Daoy (cell line): ENCODE measurements around the gene WDR33. TPM values are rescaled to one million over a fixed set of nuclear protein-coding genes. Genes with fewer than 3 reads are reported as not detected.
A peak's percentile ranks its signal among the peaks of the same experiment; 100 is the strongest.
"Not testable (repeated sequence)": the region's sequence is repeated elsewhere in the genome, so short reads cannot be mapped to it uniquely, and the experiment has no call there.

Experiments
- DNase-seq: peaks from one replicate; pipeline ENCODE4 v3.0.0-alpha.2; 2015; ENCODE audit warnings: low read depth
- total RNA-seq: library from RNA; depleted of rRNA; stranded (reverse); fragments of >200 nt; shearing (Covaris generic); gene quantifications from 2 replicates; pipeline ENCODE4 v1.2.3, GENCODE V29; 2014

The WDR33 gene
- total RNA-seq, 1 experiment from 2014 or later = 21.9 TPM

- DNase-seq = peak; percentile 21
These were observed 784 bp downstream of the WDR33 start for GRCh38 chr2:127810156-127810618.

- DNase-seq = peak; percentile 30
These were observed 3.2 kb downstream of the WDR33 start for GRCh38 chr2:127807678-127808353.

DNA sequence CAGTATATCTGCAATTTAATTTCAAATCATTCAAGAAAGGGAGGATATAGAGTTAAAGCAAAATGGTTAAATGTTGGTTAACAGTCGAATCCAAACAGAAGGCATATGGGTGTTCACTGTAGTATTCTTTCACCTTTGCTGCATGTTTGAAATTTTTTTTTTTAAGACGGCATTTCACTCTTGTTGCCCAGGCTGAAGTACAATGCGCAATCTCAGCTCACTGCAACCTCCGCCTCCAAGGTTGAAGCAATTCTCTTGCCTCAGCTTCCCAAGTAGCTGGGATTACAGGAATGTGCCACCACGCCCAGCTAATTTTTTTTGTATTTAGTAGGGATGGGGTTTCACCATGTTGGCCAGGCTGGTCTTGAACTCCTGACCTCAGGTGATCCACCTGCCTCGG, 4.1 kb downstream of the WDR33 start:
- DNase-seq = not testable (repeated sequence)

DNA sequence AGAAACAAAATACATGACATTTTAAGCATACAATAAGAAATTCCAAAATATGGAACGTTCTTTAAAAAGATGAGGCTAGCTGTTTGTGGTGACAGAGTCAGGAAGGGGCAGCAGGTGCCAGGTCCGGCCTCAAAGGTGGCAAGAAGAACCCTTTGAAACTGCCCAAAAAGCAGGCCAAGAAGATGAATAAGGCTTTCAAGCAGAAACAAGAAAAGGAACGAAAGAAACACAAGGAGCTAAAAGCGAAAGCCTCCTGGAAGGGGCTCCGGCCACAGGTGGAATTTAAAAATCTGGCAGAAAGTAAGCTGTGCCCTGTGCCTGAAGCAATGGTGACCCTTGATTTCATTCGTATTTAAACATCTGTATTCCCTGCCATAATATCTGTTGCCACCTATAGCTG, 5.5 kb downstream of the WDR33 start:
- DNase-seq = no peak

GRCh38 chr2:127799926-127800325, 11.0 kb downstream of the WDR33 start:
- DNase-seq = no peak

DNA sequence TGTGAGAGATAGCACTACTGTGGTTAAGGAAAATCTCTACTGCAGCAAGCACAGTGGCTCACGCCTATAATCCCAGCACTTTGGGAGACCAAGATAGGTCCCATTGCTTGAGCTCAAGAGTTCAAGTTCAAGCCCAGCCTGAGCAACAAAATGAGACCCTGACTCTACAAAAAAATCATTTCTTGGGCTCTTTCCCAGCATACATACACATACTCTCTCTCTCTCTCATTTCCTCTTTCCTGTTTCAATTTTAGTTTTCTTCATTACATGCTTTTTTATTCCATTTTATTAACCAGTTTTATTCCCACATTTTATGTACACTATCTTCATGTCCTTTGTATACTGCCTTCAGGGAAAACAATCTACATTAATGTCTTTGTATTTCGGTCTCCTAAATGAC, 14.6 kb downstream of the WDR33 start:
- DNase-seq = no peak

DNA sequence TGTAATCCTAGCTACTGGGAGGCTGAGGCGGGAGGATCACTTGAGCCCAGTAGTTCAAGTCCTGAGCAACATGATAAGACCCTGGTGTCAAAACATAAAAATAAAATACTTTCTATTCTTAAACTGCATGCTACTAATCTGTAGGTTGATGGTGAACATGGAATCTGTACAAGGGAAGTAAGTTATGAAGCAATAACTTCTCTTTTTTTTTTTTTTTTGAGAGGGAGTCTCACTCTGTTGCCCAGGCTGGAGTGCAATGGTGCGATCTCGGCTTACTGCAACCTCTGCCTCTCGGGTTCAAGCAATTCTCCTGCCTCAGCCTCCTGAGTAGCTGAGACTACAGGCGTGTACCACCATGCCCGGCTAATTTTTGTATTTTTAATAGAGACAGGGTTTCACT, 16.1 kb downstream of the WDR33 start:
- DNase-seq = not testable (repeated sequence)

DNA sequence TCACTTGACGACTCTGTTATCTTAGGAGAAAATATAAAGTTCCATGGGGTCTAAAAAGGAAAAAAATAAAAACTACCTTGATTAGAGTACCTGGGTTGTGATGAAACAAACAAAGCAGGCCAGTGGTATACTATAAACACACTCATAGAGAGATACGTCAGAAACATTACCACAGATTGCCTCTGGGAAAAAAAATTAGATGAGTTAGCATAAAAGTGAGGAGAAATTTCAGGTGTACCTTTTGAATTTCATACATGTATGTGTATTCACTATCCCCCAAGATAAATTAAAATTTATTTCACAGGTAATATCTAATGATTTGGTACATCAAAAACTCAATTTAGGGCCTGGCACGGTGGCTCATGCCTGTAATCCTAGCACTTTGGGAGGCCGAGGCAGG, 18.2 kb downstream of the WDR33 start:
- DNase-seq = no peak

DNA sequence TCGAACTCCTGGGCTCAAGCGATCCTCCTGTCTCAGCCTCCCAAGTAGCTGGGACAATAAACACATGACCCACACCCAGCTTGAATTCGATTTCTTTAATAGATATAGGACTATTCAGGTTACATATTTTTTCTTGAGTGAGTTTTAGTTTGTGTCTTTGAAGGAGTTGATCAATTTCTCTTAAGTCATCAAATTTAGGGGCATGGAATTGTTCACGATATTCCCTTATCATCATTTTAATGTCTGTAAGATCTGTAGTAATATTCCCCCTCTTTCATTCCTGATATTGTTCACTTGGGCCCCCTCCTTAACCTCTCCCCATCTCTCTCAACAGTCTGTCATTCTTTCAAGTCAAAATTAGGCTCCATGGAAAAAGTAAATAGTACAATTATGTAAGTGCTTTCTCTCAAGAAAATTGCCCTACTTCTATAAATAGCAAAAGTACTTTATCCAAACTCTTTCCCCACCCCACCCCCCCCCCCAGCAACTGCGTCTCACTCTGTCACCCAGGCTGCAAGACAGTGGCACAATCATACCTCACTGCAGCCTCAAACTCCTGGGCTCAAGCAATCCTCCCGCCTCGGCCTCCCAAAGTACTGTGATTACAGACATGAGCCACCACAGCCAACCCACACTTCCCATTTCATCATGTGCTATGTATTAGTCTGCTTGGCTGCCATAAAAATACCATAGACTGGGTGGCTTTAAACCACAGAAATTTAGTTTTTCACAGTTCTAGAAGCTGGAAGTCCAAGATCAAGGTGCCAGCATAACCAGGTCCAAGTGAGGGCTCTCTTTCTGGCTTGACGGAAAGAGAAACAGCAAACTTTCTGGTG, 20.1 kb downstream of the WDR33 start:
- no peak for DNase-seq

GRCh38 chr2:127786048-127786809, 24.7 kb downstream of the WDR33 start:
- DNase-seq = no peak

GRCh38 chr2:127784965-127785518, 25.9 kb downstream of the WDR33 start:
- DNase-seq = no peak

DNA sequence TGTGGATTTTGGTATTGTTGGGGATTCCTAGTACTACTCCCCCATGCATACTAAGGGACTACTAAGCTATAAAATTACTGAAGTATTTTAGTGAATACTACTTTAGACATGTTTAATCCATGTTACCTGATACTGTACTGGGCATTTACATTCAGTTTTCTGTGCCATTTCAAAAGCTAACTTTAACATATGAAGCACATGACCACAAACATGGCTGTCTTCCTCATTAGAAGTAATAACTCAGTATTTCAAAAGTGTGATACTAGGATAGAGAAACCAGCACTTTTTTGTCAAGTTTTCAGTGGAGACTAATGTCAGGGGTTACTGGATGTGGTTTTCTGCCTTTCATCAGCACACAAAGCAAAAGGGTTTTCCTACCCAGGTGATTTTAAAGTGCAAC, 27.9 kb downstream of the WDR33 start:
- no peak for DNase-seq

DNA sequence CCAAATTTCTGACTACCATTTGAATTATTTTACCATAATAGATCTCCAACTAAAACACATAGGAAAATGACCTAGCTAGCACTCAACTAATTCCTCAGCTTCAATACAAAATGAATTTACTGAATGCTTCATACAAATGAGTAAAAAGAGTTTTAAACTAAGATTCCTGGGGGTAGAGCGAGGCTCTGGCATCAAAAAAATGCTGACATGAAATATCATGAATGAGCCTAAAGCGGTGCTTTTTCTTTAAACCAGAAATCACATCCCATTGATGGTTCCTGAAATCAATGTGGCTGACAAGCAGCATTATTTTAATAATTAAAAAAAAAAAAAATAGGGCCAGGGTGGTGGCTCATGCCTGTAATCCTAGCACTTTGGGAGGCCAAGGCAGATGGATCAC, 32.1 kb downstream of the WDR33 start:
- DNase-seq = no peak

DNA sequence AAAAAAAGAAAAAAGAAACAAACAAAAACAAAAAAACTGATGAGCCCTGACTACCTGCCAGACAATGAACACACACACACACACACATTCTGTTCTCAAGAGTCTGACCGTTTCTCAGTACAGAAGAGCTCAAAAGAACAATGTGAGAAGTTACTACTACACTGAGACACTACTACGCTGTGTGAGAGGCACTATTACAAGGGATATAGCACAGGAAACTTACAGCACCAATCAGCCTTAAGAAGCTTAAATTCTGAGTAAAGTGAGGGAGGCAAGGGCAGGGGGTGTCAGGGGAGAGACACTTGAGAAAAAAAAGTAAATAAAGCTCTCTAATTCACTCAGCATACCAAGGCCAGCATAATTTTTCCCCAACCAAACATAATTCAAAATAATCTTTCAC, 32.5 kb downstream of the WDR33 start:
- DNase-seq = no peak

- no peak for DNase-seq
These were observed 34.7 kb downstream of the WDR33 start for GRCh38 chr2:127776122-127776780.

DNA sequence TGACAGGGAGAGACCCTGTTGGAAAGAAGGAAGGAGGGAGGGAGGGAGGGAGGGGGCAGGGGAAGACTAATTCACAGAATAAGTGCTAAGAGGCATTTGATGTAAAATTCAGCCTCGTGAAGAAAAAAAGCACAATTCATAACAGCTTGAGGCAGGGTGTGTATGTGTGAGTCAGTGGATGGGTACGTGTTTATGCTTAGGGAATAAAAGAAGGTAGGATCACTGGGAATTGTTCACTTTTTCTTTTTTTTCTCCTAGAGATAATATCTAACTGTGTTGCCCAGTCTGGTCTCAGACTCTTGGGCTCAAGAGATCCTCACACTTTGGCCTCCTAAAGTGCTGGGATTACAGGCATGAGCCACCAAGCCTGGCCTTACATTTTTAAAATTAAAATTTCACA, 39.2 kb downstream of the WDR33 start:
- DNase-seq = peak; percentile 36

DNA sequence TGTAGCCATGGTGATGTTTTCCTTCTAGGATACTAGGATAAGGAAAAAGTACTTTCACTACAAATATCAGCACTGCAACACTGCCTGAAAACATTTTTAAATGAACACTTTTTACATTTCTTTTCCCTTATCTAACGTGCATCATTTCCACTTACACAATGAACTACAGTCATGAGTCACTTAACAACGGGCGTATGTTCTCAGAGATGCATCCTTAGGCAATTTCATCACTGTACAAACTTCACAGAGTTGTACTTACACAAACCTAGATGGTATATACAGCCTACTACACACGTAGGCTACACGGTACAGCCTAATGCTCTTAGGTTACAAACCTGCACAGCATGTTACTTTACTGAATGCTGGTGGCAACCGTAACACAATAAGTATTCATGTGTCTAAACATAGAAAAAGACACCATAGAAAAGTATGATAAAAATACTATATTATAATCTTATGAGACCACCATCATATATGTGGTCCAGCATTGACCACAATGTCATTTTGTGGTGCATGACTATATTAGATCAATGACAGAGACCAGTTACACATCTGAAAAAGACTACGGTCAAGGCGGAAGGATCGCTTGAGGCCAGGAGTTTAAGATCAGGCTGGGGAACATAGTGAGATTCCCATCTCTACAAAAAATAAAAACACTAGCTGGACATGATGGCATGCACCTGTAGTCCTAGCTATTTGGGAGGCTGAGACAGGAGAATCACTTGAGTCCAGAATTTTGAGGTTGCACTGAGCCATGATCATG, 39.8 kb downstream of the WDR33 start:
- DNase-seq = peak; percentile 50

- not testable (repeated sequence) for DNase-seq
These were observed 40.4 kb downstream of the WDR33 start for GRCh38 chr2:127770534-127770933.

GRCh38 chr2:127769587-127769986, 41.4 kb downstream of the WDR33 start:
- DNase-seq = no peak

GRCh38 chr2:127768775-127769479, 42.0 kb downstream of the WDR33 start:
- no peak for DNase-seq
